ENCODE results near the gene MOB3B.
A peak's percentile ranks its signal among the peaks of the same experiment; 100 is the strongest.

The MOB3B gene

DNA sequence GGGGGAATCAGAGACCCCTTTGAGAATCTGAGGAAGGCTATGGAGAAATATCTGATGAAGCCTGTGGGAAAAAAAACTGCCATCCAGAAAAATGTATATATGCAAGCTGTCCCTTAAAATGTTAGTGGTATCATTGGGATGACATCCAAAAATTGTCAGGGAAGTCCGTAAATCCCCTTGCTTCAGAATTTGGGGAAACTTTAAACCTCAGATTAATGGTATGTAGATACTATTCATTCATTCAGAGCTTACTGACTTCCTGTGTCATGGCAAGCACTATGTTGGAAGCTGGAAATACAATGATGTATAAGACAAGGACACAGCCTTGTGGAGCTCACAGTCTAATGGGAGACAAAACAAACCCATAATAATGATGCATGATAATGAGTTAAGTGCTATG, 10.9 kb upstream of the MOB3B start:
- DNase-seq: no peak

DNA sequence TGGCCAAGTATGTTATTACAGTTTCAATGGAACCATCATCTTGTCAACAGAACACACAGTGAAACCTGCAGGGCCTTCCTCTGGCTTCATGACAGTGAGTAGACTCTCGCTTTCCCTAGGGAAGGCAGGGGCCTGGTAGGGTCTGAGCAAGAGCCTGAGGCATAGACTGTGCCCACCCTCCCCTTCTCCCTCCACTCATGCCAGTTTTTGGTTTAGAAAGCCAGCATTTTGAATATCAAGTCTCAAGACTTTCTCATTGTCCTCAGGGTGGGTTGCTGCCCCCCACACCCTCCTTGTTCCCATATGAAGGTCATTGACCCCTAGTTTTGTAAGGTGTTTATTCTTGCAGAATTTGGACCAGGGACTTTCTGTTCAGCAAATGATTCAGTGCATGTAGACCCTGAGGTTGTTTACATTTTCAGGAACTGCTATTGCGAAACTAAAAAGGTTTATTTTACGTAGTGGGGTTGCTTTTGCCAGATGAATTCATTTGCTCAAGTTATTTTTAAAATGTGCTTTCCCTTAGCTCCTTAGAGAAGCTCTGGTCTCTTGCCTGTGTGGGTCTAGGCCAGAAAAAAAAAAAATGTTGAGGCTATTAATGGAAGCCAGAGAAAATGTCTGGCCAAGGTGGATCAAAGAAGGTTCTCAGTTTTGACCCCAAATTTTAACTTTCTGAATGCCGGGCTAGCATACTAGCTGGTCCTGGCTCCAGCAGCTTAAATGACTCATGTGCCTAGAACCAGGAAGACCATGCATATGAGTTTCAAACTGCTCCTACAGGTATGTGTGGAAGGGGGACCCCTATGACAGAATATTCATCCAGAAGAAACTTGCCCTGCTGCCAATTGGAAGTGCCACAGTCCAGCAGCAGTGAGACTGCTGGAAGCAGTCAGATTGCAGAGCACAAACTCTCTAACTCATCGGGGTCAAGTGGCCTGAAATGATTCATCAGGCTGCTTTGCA, 10.1 kb upstream of the MOB3B start:
- no peak for DNase-seq

DNA sequence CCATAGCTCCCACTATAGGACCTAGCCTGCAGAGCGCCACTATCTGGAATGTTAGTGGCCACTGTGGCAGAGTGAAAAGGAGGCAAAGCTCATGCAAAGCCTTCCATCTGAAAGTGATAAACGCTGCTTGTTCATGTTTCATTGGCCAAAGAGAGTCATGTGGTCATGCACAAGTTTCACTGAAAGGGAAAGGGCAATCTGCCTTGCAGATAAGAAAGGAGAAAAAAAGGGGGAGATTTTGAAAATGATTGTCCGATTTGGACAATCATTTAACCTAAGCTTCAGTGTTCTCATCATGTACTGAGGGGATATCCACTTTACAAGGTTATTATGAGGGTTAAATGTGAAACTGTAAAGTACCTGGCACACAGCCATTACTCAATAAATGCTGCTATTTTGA, 9.0 kb upstream of the MOB3B start:
- no peak for DNase-seq

DNA sequence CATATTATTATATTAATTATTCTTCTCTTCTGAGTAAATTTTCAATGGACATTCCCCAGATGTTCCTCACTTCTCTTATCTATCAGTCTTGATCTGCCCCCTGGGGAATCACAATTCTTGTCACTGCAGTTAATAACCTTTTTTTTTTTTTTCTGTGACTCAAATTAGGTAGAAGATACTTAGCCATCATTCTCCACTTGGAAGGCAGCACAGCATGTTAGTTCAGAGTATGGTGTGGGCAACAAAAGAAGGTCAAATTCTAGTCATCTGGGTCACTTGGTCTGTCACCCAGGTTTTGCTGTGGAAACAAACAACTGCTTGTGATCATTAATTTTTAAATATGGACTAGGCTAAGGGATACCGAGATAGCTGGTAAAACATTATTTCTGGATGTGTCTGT, 8.1 kb upstream of the MOB3B start:
- DNase-seq: no peak

DNA sequence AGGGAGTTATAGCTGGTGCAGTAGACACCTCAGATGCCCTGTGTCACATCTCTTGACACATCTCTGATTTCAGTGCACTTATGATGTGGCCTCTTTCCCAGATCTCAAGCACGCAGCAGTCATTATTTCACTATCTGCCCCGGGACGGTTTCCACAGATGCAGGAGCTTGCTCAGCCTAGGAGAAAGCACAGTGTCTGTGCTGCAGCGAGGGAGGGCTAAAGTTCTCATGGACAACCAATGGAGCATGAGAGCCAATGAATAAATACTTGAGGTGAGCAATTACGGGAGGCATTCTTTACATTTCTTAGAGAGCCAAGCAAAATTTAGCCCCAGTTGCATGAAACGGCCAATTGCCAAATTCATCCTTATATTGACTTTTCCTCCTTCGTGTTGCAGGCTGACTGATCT, 7.4 kb upstream of the MOB3B start:
- no peak for DNase-seq

DNA sequence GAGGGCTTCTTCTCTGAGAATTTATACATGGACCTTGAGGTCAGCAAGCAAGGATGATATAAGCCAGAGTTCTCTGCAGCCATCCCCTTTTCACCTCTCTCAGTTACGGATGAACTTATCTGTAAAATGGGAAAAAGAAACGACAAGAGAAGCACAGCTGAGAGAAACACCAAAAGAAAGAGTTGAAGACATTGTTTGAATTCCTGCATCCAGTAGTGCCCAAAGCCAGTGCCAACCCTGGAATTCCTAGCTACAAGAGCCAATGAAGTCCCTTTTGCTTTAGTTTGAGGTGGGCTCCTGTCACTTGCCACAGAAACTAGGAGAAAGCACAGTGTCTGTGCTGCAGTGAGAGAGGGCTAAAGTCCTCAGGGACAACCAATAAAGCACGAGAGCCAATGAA, 6.6 kb upstream of the MOB3B start:
- no peak for DNase-seq

DNA sequence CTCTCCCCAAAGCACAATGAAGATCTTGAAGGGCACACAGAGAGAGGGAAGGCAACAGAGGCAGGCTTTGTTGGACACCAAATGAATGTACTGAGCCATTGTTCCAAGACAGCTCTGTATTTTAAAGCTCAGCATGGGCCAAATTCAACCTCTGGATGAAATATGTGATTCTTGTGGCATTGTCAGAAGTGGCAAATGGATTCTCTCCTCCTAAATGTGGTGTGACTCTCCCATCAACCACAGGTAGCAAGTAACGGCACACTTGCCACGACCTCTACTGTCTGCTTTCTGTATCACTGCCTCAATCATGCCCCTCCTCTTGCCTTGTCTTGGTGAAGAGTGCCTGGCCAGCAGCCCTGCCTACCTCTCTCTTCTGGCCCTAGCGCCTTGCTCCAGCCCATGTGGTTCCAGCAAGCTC, 6.1 kb upstream of the MOB3B start:
- no peak for DNase-seq

DNA sequence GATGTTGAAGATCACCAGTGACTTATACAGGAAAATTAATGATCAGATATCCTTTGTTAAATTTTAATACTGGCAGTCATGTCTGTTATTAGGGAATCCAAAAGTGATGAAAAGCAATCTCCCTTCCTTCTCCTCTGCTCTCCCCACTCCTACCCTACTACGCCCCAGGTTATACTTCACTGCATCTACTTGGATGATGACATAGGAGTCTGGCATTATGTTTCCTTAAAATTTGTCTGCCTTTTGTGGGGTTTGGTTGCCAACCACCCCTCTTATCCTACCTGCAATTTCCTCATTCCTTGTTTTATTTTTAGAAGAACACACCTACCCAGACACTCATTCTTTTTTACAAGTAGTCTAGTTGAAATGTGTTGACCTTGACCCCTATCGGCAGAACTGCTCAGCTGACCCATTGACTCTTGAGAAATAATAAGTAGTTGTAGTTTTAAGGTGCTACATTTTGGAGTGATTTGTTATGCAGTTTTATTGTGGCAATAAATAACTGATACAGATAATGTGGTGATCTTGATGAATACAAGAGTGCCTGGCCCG, 5.1 kb upstream of the MOB3B start:
- DNase-seq: no peak

DNA sequence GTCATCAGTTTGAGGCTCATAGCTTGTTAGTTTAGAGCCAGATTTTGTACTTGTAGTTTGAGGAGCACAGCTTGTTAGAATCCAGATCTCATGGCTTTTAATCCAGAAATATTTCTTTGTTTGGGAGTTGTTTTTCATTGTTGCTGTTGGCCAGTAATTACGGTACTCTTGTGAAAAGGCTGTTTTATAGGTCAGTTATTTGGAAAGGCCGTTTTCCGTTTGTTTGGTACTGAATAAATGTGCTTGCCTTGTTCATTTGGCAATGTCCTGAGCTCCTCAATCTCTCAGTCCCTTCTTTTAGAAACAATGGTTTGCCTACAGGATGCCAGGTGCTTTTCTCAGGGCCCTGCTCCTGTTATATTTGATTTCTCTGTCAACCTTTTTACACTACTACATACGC, 4.5 kb upstream of the MOB3B start:
- no peak for DNase-seq

DNA sequence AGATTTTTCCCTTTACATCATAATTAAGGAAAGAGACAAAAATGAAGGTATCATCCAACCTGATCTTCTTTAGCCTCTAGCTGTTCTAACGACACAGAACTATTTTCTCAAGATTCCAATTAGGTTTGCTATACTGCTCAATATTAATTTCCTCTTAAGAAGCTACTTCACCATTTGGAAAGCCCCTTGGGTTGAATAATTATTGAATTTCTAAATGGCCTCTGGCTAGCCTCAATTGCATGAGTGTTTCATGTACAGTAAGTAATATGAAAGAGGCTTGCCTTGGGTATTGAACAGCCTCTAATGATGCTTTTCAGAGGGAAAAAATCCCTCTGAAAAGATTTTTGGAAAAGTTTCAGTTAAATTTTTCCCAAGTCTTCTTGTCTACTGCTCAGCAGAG, 3.7 kb upstream of the MOB3B start:
- DNase-seq: no peak

DNA sequence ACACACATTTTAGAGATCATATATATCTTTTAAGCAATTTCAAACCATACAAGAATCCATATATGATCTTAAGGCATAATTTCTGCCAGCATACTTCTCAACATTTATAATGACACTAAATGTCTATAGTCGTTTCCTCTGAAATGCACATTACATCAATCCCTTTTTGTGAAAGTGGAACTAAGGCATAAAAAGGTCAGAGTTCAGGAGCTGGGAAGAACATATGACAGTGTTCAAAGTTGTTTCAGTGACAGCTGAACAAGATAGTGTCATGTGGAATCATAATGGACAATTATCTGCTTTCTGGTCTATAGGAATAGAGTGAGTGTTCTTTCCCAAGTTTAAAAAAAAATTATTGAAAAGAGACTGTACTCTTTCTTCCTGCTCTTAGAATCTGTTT, 2.4 kb upstream of the MOB3B start:
- no peak for DNase-seq

DNA sequence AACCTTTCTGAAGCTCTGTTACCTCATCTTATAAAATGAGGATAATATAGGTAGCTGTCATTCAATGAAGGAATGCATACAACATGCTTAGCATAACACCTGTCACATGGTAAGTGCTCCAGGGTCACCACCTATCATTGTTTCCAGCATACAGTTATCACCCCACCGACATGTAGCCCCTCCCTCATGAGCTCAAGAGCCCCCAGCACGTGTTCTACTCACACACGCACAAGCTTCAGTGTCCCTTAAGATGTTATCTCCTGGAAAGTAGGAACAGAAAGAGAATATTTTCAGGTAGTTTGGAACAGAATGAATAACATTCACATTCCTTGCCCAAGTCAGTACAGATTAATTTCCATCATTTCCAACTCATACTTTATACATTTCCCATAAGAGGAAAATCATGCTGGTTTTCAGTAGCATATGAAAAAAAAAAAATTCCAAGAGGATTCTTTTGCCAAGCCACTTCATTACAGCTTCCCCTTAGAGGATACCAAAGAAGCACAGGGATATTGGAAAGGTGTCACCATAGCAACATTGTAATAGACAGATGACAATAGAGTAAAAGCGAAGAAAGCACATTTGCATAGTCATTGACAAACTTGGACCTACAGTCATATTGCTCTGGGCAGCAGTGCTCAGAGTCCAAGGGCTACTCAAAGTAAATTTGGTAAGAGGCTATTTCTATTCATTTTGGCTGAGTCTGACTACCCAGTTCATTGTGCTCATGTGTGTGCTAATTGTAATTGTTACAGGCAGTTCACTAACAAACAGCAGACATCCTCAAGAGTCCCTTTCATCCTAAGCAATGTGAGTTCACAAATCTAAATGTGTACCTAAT, 1.5 kb upstream of the MOB3B start:
- DNase-seq: no peak

DNA sequence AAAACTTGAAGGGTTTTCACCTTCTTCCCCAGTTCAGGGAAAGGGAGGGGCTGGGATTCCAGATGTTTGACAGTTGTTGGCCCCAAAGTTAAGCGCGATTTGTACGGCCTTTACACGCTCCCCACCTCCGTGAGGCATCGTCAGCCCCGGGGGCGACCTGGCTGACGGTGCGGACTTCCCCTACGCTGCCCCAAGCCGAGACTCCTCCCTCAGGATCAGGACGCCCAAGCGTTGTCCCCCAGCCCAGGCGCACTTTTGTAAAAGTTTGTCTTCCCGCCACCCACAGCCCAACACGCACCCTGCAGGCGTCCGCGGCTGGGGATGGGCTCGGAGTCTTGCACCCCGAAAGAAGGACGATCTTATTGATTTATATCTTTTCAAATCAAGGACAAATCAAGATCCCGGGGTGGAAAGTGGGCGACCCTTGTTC, 713 bp downstream of the MOB3B start:
- DNase-seq: peak; percentile 10

DNA sequence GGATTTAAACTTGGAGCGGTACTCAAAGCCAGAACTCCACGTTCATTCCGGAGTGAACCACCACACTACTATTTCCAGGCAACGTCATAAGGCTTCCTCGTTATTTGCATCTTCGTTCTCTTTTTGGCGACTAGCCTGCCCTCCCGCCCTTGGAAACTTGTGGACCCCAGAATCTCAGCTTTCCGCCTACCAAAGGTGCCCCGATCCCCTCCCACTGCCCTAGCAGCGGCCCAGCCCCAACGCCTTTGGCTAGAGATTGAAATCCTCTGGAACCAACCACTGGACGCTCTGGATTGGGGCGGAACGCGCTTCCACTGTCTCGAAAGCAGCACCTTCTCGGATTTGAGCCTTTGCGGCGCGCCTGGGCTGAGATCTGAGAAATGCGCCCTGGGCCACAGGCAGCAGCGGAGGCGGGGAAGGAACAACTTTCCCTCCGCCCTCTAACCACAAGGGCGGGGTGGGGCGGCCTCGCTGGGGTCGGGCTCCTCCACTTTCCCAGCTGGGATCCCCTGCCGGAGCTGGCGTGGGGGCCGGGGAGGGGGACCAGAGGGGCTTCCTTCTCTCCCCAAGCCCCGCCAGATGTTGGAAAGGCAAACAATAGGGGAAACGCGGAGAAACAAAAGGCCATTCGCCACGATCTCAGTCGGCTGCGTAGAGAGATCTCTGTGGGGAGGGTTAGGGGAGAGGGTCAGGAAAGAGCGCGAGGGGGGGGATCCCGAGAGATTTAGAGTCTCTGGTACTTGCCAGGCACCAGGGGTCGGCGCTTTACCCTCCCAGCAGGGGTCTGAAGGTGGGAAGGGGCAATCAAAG, 1.3 kb downstream of the MOB3B start:
- peak; percentile 24 for DNase-seq

DNA sequence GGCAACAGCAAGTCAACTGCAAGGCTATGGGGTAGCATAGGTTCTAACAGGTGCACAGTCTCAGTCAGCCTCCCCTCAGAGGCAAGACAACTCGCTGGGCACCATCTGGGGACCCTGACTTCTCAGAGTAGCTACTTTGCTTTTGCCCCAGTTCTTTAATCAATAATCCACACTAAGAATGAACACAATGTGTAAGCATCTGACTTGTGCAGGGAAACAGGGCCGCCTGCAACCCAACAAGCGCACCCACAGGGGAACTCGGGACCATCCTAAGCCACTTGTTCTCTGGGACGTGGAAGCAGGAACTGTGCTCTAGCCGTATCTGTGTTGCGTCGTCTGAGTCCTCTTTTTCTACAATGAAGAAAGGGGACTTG, 1.9 kb downstream of the MOB3B start:
- no peak for DNase-seq

DNA sequence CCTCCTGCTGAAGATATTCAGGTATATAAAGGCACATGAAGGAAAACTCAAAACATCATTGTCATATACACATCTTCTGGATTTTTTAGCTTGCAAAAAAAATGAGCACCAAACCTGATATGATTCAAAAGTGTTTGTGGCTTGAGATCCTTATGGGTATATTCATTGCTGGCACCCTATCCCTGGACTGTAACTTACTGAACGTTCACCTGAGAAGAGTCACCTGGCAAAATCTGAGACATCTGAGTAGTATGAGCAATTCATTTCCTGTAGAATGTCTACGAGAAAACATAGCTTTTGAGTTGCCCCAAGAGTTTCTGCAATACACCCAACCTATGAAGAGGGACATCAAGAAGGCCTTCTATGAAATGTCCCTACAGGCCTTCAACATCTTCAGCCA, 5.4 kb downstream of the MOB3B start, which contains the start of gene IFNK:
Gene IFNK (plus strand): TSS at position 55 of the 400 bp plus-strand sequence. CDS start 47 bp downstream, at position 102.
- no peak for DNase-seq

DNA sequence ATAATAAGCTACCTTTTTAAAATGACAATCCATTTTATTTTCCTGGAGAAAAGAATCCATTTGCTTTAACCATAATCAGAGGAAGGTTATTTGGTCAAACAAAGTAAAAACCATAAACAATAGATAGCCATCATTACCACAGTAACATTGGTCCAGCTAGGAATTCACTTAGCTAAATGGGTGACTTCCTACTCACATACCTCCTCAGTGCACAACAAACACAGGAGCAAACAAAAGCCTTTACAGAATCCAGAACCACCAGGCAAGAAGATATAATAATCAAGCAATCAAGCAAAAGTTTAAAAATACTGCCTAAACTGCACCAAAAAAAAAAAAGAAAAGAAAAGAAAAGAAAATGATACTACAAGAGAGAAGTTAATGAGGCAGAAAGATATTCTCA, 6.5 kb downstream of the MOB3B start:
- no peak for DNase-seq

DNA sequence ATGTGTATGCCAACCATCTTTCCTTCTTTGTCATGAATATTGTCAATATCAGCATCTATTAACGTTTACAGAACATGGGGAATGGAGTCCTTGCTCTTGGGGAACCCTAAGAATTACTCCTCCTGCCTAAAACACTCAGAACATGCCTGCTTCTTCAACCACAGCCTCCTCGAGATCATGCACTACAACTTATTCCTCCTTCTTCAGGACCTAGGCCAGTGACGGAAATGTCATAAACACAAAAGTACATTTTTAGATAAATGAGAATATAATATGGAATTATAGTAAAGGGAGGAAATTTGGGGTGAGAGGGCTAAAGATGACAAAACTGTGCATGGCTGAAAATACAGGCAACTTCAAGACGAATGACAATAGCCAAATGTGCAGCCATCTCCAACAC, 8.6 kb downstream of the MOB3B start:
- DNase-seq: no peak

DNA sequence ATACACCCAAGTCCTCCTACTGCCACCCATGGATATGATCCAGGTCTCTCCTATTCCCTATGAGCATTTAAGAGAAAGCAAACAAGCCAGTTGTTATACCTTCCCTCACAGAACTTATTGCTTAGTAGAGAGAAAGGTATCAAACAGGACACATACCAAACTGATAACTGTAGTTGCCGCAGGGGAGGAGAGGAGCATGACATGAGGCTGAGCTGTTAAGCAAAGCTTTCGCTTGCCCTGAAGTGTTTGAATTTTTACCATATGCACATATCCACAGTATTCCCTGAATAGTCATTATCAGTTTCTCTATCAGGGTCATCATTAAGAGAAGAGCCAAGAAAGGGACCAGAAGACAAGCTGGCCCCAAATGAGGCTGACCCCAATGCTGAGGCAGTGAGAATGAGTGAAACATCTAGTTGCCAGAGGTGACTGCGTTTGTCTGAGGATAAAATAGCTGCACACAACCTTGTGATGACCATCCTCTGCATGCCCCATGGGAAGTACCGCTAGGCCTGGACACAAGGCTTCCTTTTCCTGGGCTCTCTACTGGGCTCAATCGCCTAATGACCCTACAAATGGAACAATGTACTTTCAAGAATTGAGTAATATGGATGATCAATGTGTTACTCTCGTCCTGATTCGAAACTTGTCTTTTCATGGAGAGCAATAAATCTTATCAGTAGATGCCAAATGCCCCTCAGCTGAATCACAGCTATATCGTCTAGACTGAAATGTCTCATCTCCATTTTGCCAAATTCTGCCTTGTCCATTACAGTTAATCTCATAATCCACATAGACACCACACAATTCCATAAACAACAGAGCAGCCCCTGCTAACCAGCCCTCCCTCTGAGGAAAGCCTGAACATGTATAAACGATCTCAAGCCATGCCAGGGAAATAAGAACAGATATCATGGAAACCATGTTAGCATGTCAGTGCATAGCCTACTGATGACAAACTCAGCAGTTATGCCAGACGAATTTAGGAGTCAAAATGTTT, 9.8 kb downstream of the MOB3B start:
- no peak for DNase-seq

DNA sequence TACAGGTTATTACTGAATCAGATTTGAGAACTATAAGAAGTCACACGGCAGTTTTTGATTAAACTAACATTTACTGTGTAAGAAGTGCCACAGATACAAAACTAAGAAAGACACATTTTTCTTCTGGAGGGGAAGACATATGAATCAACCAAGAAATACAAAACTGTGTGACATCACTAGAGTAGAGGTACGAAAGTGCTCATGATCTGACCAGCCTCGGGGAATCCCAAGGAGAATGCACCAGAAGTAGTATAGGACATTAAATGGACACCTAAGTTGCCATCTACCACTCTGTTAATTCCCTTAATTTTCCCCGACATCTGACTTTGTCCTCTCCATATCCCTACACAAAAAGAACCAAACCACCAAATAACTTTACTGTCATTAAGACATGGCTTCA, 10.8 kb downstream of the MOB3B start:
- no peak for DNase-seq

DNA sequence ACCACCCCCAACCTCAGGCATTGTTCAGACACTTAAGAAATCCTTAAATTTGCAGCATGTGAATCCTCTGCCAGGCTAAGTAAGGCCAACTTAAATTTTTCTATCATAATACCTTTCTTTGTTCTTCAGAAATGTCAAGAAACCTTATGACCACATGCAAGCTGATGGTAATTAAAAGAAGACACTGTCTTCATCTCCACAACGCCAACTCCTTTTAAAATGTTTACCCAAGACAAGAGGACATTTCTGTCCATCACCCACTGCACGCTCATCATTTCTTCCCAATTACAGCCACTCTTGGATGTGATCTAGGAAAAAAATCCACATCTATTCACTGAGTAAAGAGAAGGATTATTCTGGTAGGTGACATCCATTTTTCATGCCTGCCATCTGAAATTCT, 11.6 kb downstream of the MOB3B start:
- no peak for DNase-seq

Measured in activated CD4-positive, alpha-beta T cell treated with anti-CD3 and anti-CD28 coated beads for 1 hour (primary cell).